ENCODE data around the gene PSD.
A peak's percentile ranks its signal among the peaks of the same experiment; 100 is the strongest.

The PSD gene

GRCh38 chr10:102438374-102438773 lies 19.8 kb upstream of the PSD start:
- DNase-seq: no peak

GRCh38 chr10:102437515-102437914 lies 18.9 kb upstream of the PSD start:
- no peak for DNase-seq

DNA sequence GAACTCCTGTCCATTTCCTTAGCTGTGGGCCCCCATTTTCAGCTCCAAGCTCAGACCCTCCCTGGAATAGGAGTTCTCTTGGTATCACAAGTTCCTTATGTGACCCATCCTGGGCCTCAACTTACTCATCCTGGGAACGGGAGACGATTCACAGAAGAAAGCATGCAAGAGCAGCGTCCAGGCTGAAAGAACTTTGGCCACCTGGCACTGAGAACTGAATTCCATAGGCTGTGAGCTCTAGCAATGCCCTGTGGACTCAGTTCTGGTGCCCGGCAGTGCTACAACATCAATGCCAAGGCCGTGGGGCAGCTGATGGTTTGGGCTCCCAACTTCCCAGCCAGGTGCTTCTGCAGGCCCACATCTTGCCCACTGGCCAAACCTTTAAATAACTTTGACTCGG lies 17.7 kb upstream of the PSD start:
- no peak for DNase-seq

DNA sequence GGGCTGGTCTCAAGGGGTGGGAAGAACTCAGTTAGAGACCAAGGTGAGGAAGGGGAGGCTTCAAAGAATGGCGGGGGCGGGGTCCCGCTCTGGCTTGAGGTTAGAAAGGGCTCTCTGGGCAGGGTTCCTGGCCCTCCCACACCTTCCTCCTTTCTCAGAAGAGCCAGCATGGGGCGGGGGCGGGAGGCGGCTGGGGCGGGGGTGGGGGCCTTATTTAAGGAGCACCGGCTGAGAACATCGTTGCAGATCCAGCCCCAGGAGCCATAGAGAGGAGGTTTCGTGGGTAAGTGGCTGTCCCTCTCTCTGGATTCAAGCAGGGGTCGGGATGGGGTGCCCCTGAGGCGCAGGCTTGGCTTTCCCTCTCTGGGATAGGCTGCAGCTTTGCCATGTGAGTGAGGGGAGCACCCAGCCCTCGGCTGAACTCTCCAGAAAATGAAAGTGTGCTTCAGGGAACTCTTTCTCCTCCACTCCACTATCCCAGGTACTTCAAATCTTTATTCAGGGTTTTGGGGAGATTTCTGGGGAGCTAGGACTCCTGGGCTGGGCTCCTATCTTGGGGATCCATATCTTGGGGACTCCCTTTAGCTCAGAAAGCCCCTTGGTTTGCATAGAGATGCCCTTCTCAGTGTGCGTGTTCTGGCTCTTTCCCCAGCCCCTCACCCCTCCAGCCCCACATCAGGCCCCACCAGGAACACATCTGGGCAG lies 17.1 kb upstream of the PSD start:
- peak; percentile 53 for DNase-seq

DNA sequence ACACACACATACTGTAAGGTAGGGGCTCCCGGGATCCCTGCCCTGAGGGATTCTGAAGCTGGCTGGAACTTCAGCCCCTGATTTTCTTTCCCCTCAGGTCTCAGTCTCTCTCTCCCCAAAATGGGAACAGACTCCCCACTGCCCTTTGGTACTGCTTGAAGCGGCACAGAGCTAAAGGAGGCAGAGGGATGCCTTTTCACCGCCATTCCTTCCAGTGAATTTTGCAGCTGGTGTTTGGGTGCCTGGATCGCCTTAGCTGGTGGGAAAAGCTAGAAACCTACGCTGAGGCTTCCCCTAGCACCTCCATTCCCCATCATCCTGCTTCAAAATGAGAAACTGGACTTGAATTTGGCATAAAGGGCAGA lies 16.5 kb upstream of the PSD start:
- no peak for DNase-seq

GRCh38 chr10:102434394-102435132 lies 16.0 kb upstream of the PSD start:
- DNase-seq: no peak

GRCh38 chr10:102433619-102434046 lies 15.0 kb upstream of the PSD start:
- DNase-seq: no peak

- DNase-seq: peak; percentile 96
These were observed 13.8 kb upstream of the PSD start, which contains the start of gene CUEDC2 for GRCh38 chr10:102432162-102432950. Gene CUEDC2 (minus strand): TSS chr10:102432574. CDS start chr10:102425188, 7,386 bp downstream.

- no peak for DNase-seq
These were observed 13.0 kb upstream of the PSD start for GRCh38 chr10:102431452-102432124.

- DNase-seq: no peak
These were observed 10.9 kb upstream of the PSD start for GRCh38 chr10:102429468-102429867.

GRCh38 chr10:102426803-102427287 lies 8.3 kb upstream of the PSD start:
- no peak for DNase-seq

DNA sequence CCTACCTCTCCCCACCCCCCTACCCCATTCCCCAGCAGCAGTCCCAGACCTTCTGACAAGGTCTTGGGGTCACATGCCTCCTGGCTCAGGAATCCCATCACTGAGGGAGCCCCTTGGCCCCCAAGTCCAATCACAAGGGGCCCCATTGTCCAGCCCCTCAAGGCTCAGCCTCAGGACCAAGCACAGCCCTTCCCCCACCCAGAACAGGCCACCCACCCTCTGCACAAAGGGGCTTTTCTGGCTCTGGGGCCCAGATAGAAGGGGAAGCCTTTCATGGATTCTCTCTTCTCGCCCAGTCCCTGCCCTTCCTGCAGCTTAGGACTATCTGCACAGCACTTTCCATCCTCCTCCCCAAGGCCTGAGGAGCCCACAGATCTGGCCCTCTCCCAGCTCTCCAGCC lies 6.9 kb upstream of the PSD start:
- DNase-seq: no peak

DNA sequence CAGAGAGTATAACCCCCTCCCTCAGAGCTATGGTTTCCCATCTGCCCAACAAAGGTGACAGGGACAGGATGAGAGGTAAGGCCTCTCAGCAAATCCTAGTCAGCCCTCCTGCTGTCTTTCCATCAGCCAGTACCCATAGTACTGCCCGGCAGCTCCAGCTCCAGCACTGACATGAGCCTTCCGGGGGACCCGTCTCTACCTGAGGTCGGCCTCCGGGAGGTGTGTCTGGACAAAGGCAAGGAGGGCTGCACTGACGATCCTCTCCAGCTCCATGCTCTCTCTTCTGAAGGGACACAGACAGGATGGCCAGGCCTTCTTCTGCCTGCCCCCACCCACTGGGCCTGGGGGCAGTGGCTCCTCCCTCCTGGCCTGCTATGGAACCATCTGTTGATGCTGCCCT lies 6.3 kb upstream of the PSD start:
- DNase-seq: no peak

- no peak for DNase-seq
These were observed 5.6 kb upstream of the PSD start for GRCh38 chr10:102424145-102424544.

DNA sequence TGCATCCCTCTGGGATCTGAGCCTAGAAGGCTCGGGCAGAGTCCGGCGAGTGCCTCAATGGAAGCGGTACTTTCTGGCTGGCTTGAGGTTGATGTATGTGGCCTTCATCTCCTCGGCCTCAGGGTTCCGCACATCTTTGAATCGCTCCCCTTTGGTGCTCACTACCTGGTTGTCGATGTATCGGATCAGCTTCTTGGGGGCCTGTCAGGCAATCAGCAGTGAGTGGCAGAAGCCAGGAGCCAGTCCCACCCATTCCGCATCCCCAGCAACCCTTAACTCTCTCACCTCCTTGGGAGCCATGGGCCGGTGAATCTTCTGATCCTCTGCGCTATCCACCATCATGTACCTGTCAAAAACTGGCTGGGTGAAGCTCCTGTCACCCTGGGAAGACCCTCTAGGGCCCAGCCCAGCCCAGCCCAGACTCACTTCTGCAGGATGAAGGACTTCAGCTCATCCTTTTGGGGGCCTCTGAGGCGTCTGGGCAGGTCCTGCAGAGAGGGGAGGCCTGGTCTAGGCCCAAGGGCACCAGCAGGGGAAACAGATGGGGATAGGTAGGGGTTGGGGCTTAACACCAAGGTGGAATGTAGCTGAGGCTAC lies 4.9 kb upstream of the PSD start:
- no peak for DNase-seq

GRCh38 chr10:102422545-102423129 lies 4.1 kb upstream of the PSD start:
- DNase-seq: peak; percentile 65

DNA sequence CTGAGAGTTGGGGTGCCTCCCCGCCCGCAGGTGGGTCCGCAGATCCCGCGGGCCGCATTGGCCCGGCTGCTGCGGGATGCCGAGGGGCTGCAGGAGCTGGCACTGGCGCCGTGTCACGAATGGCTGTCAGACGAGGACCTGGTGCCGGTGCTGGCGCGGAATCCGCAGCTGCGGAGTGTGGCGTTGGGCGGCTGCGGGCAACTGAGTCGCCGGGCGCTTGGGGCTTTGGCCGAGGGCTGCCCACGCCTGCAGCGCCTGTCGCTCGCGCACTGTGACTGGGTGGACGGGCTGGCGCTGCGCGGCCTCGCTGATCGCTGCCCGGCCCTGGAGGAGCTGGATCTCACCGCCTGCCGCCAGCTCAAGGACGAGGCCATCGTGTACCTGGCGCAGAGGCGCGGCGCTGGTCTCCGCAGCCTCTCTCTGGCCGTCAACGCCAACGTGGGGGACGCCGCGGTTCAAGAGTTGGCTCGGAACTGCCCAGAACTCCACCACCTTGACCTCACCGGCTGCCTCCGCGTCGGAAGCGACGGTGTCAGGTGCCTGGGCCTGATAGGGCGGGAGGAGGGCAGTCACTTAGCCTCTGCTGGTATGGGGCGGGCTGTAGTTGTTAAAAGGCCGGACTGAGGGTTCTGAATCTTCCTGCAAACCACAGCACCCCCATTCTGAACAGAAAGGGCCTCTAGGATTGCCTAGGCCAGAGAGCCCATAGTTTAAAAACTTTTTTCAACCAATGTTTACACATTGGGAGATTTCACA lies 3.4 kb upstream of the PSD start:
- no peak for DNase-seq

DNA sequence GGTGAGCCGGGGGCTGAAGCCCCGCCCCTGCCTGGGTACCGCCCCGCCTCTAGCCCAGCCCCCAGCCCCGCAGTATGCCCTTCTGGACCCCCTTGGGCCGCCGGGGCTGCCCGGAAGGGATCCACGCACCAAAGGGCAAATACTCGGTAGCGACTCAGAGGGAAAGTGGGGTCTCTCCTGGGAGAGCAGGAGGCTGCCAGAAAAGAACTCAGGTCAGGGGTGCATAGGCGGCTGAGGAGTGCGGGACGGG lies 2.8 kb upstream of the PSD start:
- no peak for DNase-seq

DNA sequence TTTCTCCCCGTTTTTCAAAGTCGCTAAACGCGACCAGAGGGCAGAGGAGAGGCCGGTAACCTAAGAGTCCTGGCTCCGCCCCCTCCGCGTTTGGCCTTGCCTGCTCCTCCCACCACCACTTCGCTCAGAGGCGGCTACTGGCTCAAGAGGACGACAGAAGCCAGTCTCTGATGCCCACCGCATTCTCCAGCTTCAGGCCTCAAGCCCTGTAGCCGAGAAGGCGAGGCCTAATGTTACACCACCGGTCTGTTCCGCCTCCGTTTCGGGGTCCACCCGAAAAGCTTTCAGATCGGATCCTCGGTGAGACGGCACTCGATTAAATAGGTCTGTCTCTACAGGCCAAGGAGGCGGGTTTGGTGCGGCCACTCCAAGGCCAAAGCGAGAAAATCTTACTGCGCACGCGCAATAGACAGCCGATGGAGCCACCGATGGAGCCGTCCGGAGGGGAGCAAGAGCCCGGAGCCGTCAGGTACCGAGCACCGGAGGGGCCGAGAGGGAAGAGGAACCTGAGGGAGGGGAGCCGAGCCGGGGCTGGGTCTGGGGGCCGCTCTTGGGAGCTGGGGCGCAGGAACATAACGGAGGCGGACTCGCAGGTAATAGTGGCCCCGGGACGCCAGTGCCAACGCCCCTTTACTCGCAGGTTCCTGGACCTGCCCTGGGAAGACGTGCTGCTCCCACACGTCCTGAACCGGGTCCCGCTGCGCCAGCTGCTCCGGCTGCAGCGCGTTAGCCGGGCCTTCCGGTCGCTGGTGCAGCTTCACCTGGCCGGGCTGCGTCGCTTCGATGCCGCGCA lies 2.3 kb upstream of the PSD start, which contains the start of gene FBXL15:
FBXL15 (plus strand) TSS at position 123 of the 793 bp plus-strand sequence; CDS start at position 417, 294 bp downstream.
- DNase-seq: peak; percentile 97

- DNase-seq: no peak
These were observed 1.7 kb upstream of the PSD start for GRCh38 chr10:102420181-102420713.
